K562 (cell line): ENCODE data around the gene ERVW-1. TPM values are rescaled to one million over a fixed set of nuclear protein-coding genes. Genes with fewer than 3 reads are reported as not detected.
"Not testable (repeated sequence)": the region's sequence is repeated elsewhere in the genome, so short reads cannot be mapped to it uniquely, and the experiment has no call there.

Source experiments
- ATAC-seq: fragments of 200-7000 bp; cut with Tn5 transposase; 3 replicates; pipeline ENCODE4 v1.9.1; 2020; ENCODE audit warnings: moderate library complexity
- BruUV-seq: library from RNA; stranded (reverse); fragments of 400-500 nt; replicated peaks from 2 replicates; lab custom pipeline; 2021; lab: Mats Ljungman, UMichigan
- CTCF ChIA-PET: fragments of 300-600 bp; formaldehyde crosslinking; extraction: SDS; loops from one replicate; lab custom pipeline; 2021; ENCODE audit warnings: low intra/inter-chr PET ratio; lab: Yijun Ruan, JAX
- POLR2A ChIA-PET: fragments of 300-600, 350-650 bp; sonication (Branson Sonifier 250); formaldehyde crosslinking; extraction: SDS; loops from one replicate; lab custom pipeline; 2021; ENCODE audit warnings: antibody characterized with exemption, inconsistent platforms; lab: Yijun Ruan, JAX
- DNase-seq, 4 experiments: peaks; one replicate each; pipeline versions ENCODE4 v3.0.0 to v3.0.0-alpha.2; 2011 to 2018; ENCODE audit warnings: low spot score in 3 of 4, mixed read lengths in 3 of 4; ENCODE audit errors: extremely low read depth in 1 of 4
- FAIRE-seq: peaks from 2 replicates; lab custom pipeline; 2011; peaks lifted over from hg19 to GRCh38; lab: Jason Lieb, UNC
- H2AFZ ChIP-seq: 2 replicates; pipeline ENCODE4 v1.6.0; 2011; ENCODE audit warnings: low read depth, low read length, control low read depth, inconsistent platforms
- H3K27ac ChIP-seq: fragments of 200-600 bp; 3 replicates; pipeline ENCODE4 v1.8.0; 2011; ENCODE audit warnings: low read depth, mild to moderate bottlenecking, control low read depth, inconsistent platforms, low read length, moderate library complexity, mixed read lengths; ENCODE audit errors: extremely low read depth
- H3K27me3 ChIP-seq, 2 experiments: fragments of 300-600 bp in 1 of 2; 2 replicates in 1 of 2; 3 replicates in 1 of 2; pipeline versions ENCODE4 v1.6.0 to v1.8.0; 2011; ENCODE audit warnings: inconsistent platforms in 2 of 2, low read length in 2 of 2, mild to moderate bottlenecking in 1 of 2, mixed read lengths in 1 of 2, moderate library complexity in 1 of 2; ENCODE audit not compliant: control insufficient read depth in 2 of 2, insufficient read depth in 2 of 2
- H3K36me3 ChIP-seq: fragments of 300-600 bp; 3 replicates; pipeline ENCODE4 v1.8.0; 2011; ENCODE audit warnings: mild to moderate bottlenecking, low read length, inconsistent platforms; ENCODE audit not compliant: control insufficient read depth, insufficient read depth
- H3K4me1 ChIP-seq, 2 experiments: fragments of 200-600 bp in 1 of 2; replicated peaks in 1 of 2; 2 replicates in 1 of 2; 3 replicates in 1 of 2; pipeline versions ENCODE4 v1.5.1 to v1.8.0; 2011; ENCODE audit warnings: inconsistent platforms in 2 of 2, low read length in 2 of 2, mild to moderate bottlenecking in 1 of 2, mixed read lengths in 1 of 2, moderate library complexity in 1 of 2; ENCODE audit not compliant: control insufficient read depth in 2 of 2, insufficient read depth in 2 of 2
- H3K4me2 ChIP-seq: 2 replicates; pipeline ENCODE4 v1.6.1; 2011; ENCODE audit warnings: low read length, control low read depth, inconsistent platforms, mixed read lengths; ENCODE audit not compliant: insufficient read depth
- H3K4me3 ChIP-seq: fragments of 200-600 bp; sonication (generic), shearing (Covaris generic); 2 replicates; pipeline ENCODE4 v1.5.1; 2016; ENCODE audit warnings: control low read depth, inconsistent platforms
- H3K79me2 ChIP-seq: fragments of 200-600 bp; 3 replicates; pipeline ENCODE4 v1.8.0; 2011; ENCODE audit warnings: low read length, inconsistent platforms; ENCODE audit not compliant: control insufficient read depth, insufficient read depth
- H3K9ac ChIP-seq, 2 experiments: 2 replicates each; pipeline versions ENCODE4 v1.6.0 to v1.6.1; 2011; ENCODE audit warnings: low read depth in 2 of 2, low read length in 2 of 2, control low read depth in 1 of 2, inconsistent platforms in 1 of 2, mild to moderate bottlenecking in 1 of 2, mixed read lengths in 1 of 2; ENCODE audit not compliant: insufficient read depth in 1 of 2
- H3K9me1 ChIP-seq: one replicate; pipeline ENCODE4 v1.6.0; 2011; ENCODE audit warnings: inconsistent platforms, mild to moderate bottlenecking, low read length, moderate library complexity; ENCODE audit not compliant: control insufficient read depth, insufficient read depth
- H3K9me3 ChIP-seq: replicated peaks from 2 replicates; pipeline ENCODE4 v1.5.1; 2011; ENCODE audit warnings: low read depth, low read length, inconsistent platforms; ENCODE audit not compliant: control insufficient read depth, insufficient read depth
- H4K20me1 ChIP-seq: replicated peaks from 2 replicates; pipeline ENCODE4 v1.6.1; 2011; ENCODE audit warnings: low read length, inconsistent platforms, mixed read lengths; ENCODE audit not compliant: control insufficient read depth, insufficient read depth
- ARID1B ChIP-seq: fragments of 450-650 bp; IDR thresholded peaks from 2 replicates; pipeline ENCODE4 v1.6.1; 2016; ENCODE audit warnings: antibody characterized with exemption, mild to moderate bottlenecking, inconsistent platforms
- ESRRA ChIP-seq: fragments of 450-650 bp; IDR thresholded peaks from 2 replicates; pipeline ENCODE4 v1.6.1; 2014; ENCODE audit warnings: low read depth, mild to moderate bottlenecking, moderate library complexity, borderline replicate concordance
- HDAC2 ChIP-seq: fragments of 450-650 bp; IDR thresholded peaks from 2 replicates; pipeline ENCODE4 v1.6.1; 2016; ENCODE audit warnings: mild to moderate bottlenecking
- MEF2D ChIP-seq: conservative IDR thresholded peaks from 2 replicates; pipeline ENCODE4 v1.6.1; 2016; ENCODE audit warnings: low read depth, missing genetic modification characterization, missing compliant biosample characterization
- MTA1 ChIP-seq: fragments of 450-650 bp; IDR thresholded peaks from 2 replicates; pipeline ENCODE4 v1.6.1; 2017; ENCODE audit warnings: borderline replicate concordance
- MTA2 ChIP-seq: fragments of 450-650 bp; IDR thresholded peaks from 2 replicates; pipeline ENCODE4 v1.6.1; 2016; ENCODE audit warnings: low read depth
- SMARCA4 ChIP-seq: fragments of 450-650 bp; IDR thresholded peaks from 2 replicates; pipeline ENCODE4 v1.6.1; 2016
- SOX6 ChIP-seq: fragments of 450-650 bp; IDR thresholded peaks from 2 replicates; pipeline ENCODE4 v1.6.1; 2014; ENCODE audit warnings: mild to moderate bottlenecking
- TRIM24 ChIP-seq, 2 experiments: fragments of 450-650 bp; IDR thresholded peaks; 2 replicates each; pipeline ENCODE4 v1.6.1; 2016
- WGBS: fragments of 100-300 bp; shearing (Covaris generic); methylation state at CpG from one replicate; pipeline ENCODE4 v1.1.6; 2016; ENCODE audit warnings: low coverage, mixed read lengths; ENCODE audit not compliant: insufficient coverage; ENCODE audit errors: missing lambda C conversion rate; 5-methylcytosine and 5-hydroxymethylcytosine counted together
- in situ Hi-C: fragments of 300-500 bp; cut with MboI; formaldehyde crosslinking; loops from 4 replicates; pipeline ENCODE4 v1.15.0; 2018; ENCODE audit warnings: inconsistent platforms, mixed read lengths
- intact Hi-C: fragments of 100-400 bp; cut with micrococcal nuclease; formaldehyde crosslinking; loops from 2 replicates; pipeline ENCODE4 v1.14.2; 2022
- polyA plus RNA-seq, 8 experiments: library from polyadenylated mRNA; depleted of rRNA in 4 of 8; stranded (reverse) in 5 of 8; unstranded in 3 of 8; fragments of >200 nt; fragmentation: Nextera tagmentation in 2 of 8; fragmentation: Illumina TruSeq in 1 of 8; extraction: Ambion mirVana in 2 of 8; extraction: Trizol in 1 of 8; gene quantifications; 2 replicates each; pipeline versions ENCODE4 v1.2.1 to v1.2.3, GENCODE V29; 2011 to 2014; ENCODE audit warnings: inconsistent platforms in 1 of 8, missing spikeins in 1 of 8
- total RNA-seq, 7 experiments: library from RNA; depleted of rRNA in 6 of 7; stranded (reverse); fragments of >200 nt in 6 of 7; fragmentation: Illumina TruSeq in 2 of 7; extraction: Trizol in 2 of 7; gene quantifications; 2 replicates each; pipeline versions ENCODE4 v1.2.1 to v1.2.3, GENCODE V29; 2011 to 2021; ENCODE audit warnings: low replicate concordance in 1 of 7
- TF ChIP-seq, protein P1 (sequence below), 2 experiments: fragments of 450-650 bp; IDR thresholded peaks; 2 replicates each; pipeline ENCODE4 v1.6.1; 2018; ENCODE audit warnings: mild to moderate bottlenecking in 2 of 2, low read depth in 1 of 2; ENCODE audit not compliant: partially characterized antibody in 2 of 2
- TF ChIP-seq, protein P2 (sequence below), 2 experiments: fragments of 450-650 bp; IDR thresholded peaks; 2 replicates each; pipeline ENCODE4 v1.6.1; 2016; ENCODE audit warnings: mild to moderate bottlenecking in 2 of 2, borderline replicate concordance in 1 of 2, low read depth in 1 of 2, moderate library complexity in 1 of 2

ERVW-1 gene
- total and polyA plus RNA-seq, 9 of the 15 experiments (the other 6 are each of a cell fraction or from before 2014, with no cell fraction given), result not detected

DNA sequence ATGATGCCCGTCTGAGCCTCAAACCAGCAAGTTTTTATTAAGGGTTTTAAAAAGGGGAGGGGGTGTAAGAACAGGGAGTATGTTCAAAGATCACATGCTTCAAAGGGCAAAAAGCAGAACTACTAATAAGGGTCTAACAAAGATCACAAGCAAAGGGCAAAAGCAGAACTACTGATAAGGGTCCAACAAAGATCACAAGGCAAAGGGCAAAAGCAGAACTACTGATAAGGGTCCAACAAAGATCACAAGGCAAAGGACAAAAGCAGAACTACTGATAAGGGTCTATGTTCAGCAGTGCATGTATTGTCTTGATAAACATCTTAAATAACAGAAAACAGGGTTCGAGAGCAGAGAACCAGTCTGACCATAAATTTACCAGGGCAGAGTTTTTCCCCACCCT, 35.0 kb downstream of the ERVW-1 start:
- POLR2A ChIA-PET, H3K79me2 ChIP-seq, H4K20me1 ChIP-seq, CTCF ChIA-PET, H3K4me3 ChIP-seq, H2AFZ ChIP-seq, FAIRE-seq, H3K27ac ChIP-seq, DNase-seq, H3K9me1 ChIP-seq, BruUV-seq, H3K4me1 ChIP-seq, H3K36me3 ChIP-seq, H3K9ac ChIP-seq, ATAC-seq, H3K4me2 ChIP-seq, H3K9me3 ChIP-seq, H3K27me3 ChIP-seq: not testable (repeated sequence)
- in situ Hi-C loops, result loop anchor here (10.0 kb wide), 1 partner anchor 568 kb away; no protein-coding TSS in a partner anchor
- intact Hi-C loops, result loop anchor here (10.0 kb wide), 1 partner anchor 798 kb away; no protein-coding TSS in a partner anchor
- WGBS, result 15% methylated on average over 2 of the region's 2 CpGs
- TF ChIP-seq SMARCA4, result peak; percentile 55; the same call in 1 of the 2 replicates
- TF ChIP-seq MTA2, result peak; percentile 56
- TF ChIP-seq MTA1, result peak; percentile 87; the same call in 1 of the 2 replicates
- peak; percentile 74 for TF ChIP-seq ARID1B
- peak; percentile 49; the same call in 1 of the 2 replicates for TF ChIP-seq MEF2D (tag)
- TF ChIP-seq ESRRA, result peak; percentile 57; the same call in 1 of the 2 replicates
- 0 out of 2 replicates have a peak, but pooled peaks have one; percentile 27 for TF ChIP-seq HDAC2
- TF ChIP-seq, protein P1, sequence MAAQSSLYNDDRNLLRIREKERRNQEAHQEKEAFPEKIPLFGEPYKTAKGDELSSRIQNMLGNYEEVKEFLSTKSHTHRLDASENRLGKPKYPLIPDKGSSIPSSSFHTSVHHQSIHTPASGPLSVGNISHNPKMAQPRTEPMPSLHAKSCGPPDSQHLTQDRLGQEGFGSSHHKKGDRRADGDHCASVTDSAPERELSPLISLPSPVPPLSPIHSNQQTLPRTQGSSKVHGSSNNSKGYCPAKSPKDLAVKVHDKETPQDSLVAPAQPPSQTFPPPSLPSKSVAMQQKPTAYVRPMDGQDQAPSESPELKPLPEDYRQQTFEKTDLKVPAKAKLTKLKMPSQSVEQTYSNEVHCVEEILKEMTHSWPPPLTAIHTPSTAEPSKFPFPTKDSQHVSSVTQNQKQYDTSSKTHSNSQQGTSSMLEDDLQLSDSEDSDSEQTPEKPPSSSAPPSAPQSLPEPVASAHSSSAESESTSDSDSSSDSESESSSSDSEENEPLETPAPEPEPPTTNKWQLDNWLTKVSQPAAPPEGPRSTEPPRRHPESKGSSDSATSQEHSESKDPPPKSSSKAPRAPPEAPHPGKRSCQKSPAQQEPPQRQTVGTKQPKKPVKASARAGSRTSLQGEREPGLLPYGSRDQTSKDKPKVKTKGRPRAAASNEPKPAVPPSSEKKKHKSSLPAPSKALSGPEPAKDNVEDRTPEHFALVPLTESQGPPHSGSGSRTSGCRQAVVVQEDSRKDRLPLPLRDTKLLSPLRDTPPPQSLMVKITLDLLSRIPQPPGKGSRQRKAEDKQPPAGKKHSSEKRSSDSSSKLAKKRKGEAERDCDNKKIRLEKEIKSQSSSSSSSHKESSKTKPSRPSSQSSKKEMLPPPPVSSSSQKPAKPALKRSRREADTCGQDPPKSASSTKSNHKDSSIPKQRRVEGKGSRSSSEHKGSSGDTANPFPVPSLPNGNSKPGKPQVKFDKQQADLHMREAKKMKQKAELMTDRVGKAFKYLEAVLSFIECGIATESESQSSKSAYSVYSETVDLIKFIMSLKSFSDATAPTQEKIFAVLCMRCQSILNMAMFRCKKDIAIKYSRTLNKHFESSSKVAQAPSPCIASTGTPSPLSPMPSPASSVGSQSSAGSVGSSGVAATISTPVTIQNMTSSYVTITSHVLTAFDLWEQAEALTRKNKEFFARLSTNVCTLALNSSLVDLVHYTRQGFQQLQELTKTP (IDR thresholded peaks at IDR 0.05; ENCODE audit: low read depth in 1 of 2, partially characterized antibody in 2 of 2), result peak in 1 of 2 experiments; percentile 75
- peak; percentile 88 to 94 for TF ChIP-seq TRIM24 (IDR thresholded peaks at IDR 0.05)
- TF ChIP-seq SOX6, result peak; percentile 97
- TF ChIP-seq, protein P2, sequence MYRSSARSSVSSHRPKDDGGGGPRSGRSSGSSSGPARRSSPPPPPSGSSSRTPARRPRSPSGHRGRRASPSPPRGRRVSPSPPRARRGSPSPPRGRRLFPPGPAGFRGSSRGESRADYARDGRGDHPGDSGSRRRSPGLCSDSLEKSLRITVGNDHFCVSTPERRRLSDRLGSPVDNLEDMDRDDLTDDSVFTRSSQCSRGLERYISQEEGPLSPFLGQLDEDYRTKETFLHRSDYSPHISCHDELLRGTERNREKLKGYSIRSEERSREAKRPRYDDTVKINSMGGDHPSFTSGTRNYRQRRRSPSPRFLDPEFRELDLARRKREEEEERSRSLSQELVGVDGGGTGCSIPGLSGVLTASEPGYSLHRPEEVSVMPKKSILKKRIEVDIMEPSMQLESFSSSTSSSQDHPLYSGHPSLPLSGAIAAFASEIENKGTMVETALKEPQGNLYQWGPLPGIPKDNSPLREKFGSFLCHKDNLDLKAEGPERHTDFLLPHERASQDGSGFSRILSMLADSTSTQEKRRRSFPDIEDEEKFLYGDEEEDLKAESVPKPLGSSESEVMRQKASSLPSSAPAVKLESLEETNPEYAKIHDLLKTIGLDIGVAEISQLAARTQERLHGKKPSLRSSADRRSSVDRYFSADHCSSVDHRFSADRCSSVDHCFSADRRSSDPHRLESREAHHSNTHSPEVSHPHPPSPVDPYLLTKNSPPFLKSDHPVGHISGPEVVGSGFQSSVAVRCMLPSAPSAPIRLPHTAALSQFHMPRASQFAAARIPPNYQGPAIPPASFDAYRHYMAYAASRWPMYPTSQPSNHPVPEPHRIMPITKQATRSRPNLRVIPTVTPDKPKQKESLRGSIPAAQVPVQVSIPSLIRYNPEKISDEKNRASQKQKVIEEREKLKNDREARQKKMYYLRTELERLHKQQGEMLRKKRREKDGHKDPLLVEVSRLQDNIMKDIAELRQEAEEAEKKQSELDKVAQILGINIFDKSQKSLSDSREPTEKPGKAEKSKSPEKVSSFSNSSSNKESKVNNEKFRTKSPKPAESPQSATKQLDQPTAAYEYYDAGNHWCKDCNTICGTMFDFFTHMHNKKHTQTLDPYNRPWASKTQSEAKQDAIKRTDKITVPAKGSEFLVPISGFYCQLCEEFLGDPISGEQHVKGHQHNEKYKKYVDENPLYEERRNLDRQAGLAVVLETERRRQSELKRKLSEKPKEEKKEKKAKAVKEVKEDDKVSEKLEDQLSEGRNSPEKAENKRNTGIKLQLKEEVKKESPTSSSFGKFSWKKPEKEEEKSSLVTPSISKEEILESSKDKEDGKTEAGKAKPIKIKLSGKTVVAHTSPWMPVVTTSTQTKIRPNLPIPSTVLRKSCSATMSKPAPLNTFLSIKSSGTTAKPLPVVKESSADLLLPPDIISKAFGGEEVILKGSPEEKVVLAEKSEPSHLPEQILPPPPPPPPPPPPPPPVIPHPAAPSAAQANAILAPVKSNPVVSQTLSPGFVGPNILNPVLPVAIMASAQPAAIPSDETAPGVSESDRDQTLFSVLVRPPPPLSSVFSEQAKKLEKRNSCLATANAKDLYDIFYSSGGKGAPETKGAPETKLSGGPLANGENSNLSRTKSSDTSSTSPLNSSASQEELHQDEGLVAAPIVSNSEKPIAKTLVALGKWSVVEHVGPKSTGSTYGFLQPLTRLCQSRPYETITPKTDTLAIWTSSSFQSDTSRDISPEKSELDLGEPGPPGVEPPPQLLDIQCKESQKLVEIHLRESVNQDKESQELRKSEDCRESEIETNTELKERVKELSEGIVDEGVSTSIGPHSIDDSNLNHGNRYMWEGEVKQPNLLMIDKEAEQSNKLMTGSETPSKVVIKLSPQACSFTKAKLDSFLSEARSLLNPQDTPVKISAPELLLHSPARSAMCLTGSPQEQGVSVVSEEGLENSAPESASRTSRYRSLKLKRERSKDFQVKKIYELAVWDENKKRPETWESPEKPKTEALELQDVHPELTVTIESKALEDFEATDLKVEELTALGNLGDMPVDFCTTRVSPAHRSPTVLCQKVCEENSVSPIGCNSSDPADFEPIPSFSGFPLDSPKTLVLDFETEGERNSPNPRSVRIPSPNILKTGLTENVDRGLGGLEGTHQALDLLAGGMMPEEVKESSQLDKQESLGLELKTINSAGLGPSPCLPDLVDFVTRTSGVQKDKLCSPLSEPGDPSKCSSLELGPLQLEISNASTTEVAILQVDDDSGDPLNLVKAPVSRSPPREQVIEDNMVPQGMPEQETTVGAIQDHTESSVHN (IDR thresholded peaks at IDR 0.05; ENCODE audit: borderline replicate concordance in 1 of 2, low read depth in 1 of 2), result peak in 1 of 2 experiments; percentile 25; a peak in 1 of 4 replicates
